ENCODE results near the gene TMEM8B.
"Not testable (repeated sequence)": the region's sequence is repeated elsewhere in the genome, so short reads cannot be mapped to it uniquely, and the experiment has no call there.

TMEM8B gene

DNA sequence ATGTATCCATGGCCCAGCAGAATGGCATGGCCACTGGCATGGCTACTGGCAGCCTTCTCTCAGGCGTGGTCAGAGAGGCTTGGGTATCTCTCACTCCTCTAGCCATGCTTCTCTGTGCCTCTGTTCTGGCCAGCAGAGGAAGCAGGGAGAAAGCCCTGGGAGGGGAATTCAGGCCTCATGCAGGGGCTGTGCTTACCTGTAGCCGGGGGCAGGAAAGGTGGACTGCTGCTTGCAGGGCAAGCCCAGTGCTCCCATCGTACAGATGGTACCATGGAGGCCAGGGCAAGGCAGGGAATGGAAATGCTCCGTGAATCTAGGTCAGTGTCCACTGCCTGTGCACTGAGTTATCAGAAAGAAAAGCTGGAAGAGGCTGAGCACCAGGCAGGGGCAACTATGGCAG lies 38.5 kb downstream of the TMEM8B start:
- in situ Hi-C loops (cut with HindIII; ENCODE audit: low pct_unique_long_range_greater_than_20kb, low sequenced_read_pairs) = no loop called here

GRCh38 chr9:35868933-35869332 lies 39.9 kb downstream of the TMEM8B start:
- DNase-seq (ENCODE audit: low read depth in 1 of 2, low spot score in 1 of 2) = no peak
- in situ Hi-C loops (cut with HindIII; ENCODE audit: low pct_unique_long_range_greater_than_20kb, low sequenced_read_pairs) = no loop called here
- no peak for TF ChIP-seq JUND (IDR thresholded peaks at IDR 0.05; ENCODE audit: low read depth)

More for the DNA sequence above, 38.5 kb downstream of the TMEM8B start:
- no peak for DNase-seq (ENCODE audit: low read depth in 1 of 2, low spot score in 1 of 2)
- TF ChIP-seq JUND (IDR thresholded peaks at IDR 0.05; ENCODE audit: low read depth) = no peak

DNA sequence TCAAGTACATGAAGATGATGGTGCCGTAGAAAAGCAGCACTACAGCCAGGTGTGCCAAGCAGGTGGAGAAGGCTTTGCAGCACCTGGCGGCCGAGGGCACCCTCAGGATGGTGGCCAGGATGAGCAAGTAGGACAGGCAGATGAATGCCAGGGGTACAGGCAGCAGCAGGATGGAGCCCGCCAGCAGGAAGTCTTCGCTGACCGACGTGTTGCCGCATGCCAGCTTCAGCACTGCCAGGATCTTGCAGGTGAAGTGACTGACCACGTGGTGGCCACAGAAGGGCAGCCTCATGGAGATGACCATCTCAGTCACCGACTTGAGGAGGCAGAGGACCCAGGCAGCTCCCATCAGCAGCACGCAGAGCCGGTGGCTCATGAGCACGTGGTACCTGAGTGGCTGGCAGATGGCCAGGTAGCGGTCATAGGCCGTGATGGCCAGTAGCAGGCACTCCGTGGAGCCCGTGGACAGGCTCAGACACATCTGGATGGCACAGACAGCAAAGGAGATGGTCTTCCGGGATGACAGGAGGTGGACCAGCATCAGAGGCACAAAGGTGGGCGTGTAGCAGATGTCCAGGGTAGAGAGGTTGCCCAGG lies 40.7 kb downstream of the TMEM8B start:
- TF ChIP-seq JUND (IDR thresholded peaks at IDR 0.05; ENCODE audit: low read depth) = no peak
- no peak for DNase-seq (ENCODE audit: low read depth in 1 of 2, low spot score in 1 of 2)
- in situ Hi-C loops (cut with HindIII; ENCODE audit: low pct_unique_long_range_greater_than_20kb, low sequenced_read_pairs) = no loop called here

GRCh38 chr9:35870351-35870923 lies 41.4 kb downstream of the TMEM8B start, which contains the start of gene OR13J1:
Gene OR13J1 (minus strand): TSS chr9:35870401. CDS start chr9:35870401, 0 bp downstream.
- DNase-seq (ENCODE audit: low read depth in 1 of 2, low spot score in 1 of 2) = no peak
- TF ChIP-seq JUND (IDR thresholded peaks at IDR 0.05; ENCODE audit: low read depth) = no peak
- in situ Hi-C loops (cut with HindIII; ENCODE audit: low pct_unique_long_range_greater_than_20kb, low sequenced_read_pairs) = no loop called here

DNA sequence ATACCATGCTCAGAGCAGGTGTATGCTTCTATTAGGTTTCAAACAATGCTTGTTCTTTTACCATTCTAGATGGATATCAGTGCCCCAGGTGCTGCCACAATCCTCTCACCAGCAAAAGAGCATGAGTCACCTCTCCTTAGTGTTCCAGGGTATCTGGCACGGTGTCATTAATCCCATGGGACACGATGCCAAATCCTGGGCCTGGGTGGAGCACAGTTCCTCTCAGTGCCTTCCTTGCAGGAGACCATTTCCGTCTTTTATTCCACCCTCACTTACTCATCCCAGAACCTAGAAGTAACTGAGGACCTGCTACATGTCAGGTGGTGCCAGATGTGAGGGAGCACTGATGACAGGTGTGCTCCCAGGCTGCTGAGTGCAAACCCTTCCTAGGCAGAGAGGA lies 42.5 kb downstream of the TMEM8B start:
- no peak for TF ChIP-seq JUND (IDR thresholded peaks at IDR 0.05; ENCODE audit: low read depth)
- in situ Hi-C loops (cut with HindIII; ENCODE audit: low pct_unique_long_range_greater_than_20kb, low sequenced_read_pairs) = no loop called here
- DNase-seq (ENCODE audit: low read depth in 1 of 2, low spot score in 1 of 2) = peak in 1 of 2 experiments; percentile 30

DNA sequence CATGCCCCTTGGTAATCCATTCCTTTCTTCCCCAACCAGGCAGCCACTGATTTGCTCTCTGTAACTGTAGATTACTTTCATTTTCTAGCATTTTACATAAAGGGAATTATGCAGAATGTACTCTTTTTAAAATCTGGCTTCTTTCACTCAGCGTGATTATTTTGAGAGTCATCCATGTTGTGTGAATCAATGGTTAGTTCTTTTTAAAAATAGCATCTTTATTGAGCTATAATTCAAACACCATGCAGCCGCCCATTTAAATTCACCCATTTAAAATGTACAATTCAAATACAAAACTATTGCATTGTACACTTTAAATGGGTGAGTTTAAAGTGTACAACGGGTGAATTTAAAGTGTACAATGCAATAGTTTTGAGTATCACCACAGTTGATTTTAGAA lies 43.5 kb downstream of the TMEM8B start:
- in situ Hi-C loops (cut with HindIII; ENCODE audit: low pct_unique_long_range_greater_than_20kb, low sequenced_read_pairs) = no loop called here
- no peak for DNase-seq (ENCODE audit: low read depth in 1 of 2, low spot score in 1 of 2)
- TF ChIP-seq JUND (IDR thresholded peaks at IDR 0.05; ENCODE audit: low read depth) = no peak

- DNase-seq (ENCODE audit: low read depth in 1 of 2, low spot score in 1 of 2) = peak; percentile 23 to 71
- no peak for TF ChIP-seq JUND (IDR thresholded peaks at IDR 0.05; ENCODE audit: low read depth)
- in situ Hi-C loops (cut with HindIII; ENCODE audit: low pct_unique_long_range_greater_than_20kb, low sequenced_read_pairs) = no loop called here
Measured at GRCh38 chr9:35882263-35882848, 53.3 kb downstream of the TMEM8B start.

- DNase-seq (ENCODE audit: low read depth in 1 of 2, low spot score in 1 of 2) = no peak
- TF ChIP-seq JUND (IDR thresholded peaks at IDR 0.05; ENCODE audit: low read depth) = no peak
- in situ Hi-C loops (cut with HindIII; ENCODE audit: low pct_unique_long_range_greater_than_20kb, low sequenced_read_pairs) = no loop called here
Measured at GRCh38 chr9:35882996-35883395, 54.0 kb downstream of the TMEM8B start.

- DNase-seq (ENCODE audit: low read depth in 1 of 2, low spot score in 1 of 2); in situ Hi-C loops (cut with HindIII; ENCODE audit: low pct_unique_long_range_greater_than_20kb, low sequenced_read_pairs): not testable (repeated sequence)
Measured at GRCh38 chr9:35884908-35885307, 55.9 kb downstream of the TMEM8B start.

DNA sequence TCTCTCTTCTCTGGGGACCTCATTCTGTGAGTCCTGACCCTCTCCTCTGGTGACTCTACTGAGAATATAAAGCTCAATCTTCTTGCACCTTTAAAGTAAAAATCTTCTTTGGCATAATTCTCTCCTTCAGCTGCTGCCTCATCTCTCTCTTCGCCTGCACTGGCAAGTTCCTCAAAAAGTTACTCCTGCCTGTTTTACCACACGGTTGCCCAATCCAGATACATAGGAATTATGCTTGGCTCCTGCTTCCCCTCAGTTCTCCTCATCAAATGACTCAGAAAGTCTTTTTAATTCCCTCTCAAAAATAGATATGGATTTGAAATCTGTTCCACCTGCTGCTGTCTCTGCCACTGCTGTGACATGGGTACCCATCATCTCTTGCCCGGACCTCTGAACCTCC lies 62.6 kb downstream of the TMEM8B start:
- in situ Hi-C loops (cut with HindIII; ENCODE audit: low pct_unique_long_range_greater_than_20kb, low sequenced_read_pairs) = no loop called here
- TF ChIP-seq JUND (IDR thresholded peaks at IDR 0.05; ENCODE audit: low read depth) = no peak
- DNase-seq (ENCODE audit: low read depth in 1 of 2, low spot score in 1 of 2) = no peak

GRCh38 chr9:35892051-35892450 lies 63.0 kb downstream of the TMEM8B start:
- in situ Hi-C loops (cut with HindIII; ENCODE audit: low pct_unique_long_range_greater_than_20kb, low sequenced_read_pairs) = no loop called here

DNA sequence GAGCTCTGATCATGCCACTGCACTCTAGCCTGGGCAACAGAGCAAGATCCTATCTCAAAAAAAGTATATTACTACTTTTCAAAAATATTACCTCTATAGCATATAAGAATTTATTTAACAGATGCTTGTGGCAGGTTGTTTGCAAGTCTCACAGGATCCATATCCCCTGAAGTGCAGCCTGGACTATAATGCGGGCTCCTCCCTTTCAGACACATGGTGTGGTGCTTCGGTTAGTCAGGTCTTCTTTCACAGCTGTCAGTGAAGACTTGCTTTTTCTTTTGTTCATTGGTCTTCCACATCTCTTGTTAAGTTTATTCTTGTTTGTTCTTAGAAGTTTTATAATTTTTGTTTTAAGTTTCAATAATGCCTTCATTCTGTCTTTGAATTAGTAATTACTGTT lies 67.5 kb downstream of the TMEM8B start:
- in situ Hi-C loops (cut with HindIII; ENCODE audit: low pct_unique_long_range_greater_than_20kb, low sequenced_read_pairs) = no loop called here
- DNase-seq (ENCODE audit: low read depth in 1 of 2, low spot score in 1 of 2) = no peak
- TF ChIP-seq JUND (IDR thresholded peaks at IDR 0.05; ENCODE audit: low read depth) = no peak

More at GRCh38 chr9:35892051-35892450, 63.0 kb downstream of the TMEM8B start:
- TF ChIP-seq JUND (IDR thresholded peaks at IDR 0.05; ENCODE audit: low read depth) = no peak
- DNase-seq (ENCODE audit: low read depth in 1 of 2, low spot score in 1 of 2) = no peak

- DNase-seq (ENCODE audit: low read depth in 1 of 2, low spot score in 1 of 2); in situ Hi-C loops (cut with HindIII; ENCODE audit: low pct_unique_long_range_greater_than_20kb, low sequenced_read_pairs): not testable (repeated sequence)
Measured at GRCh38 chr9:35897376-35898099, 68.5 kb downstream of the TMEM8B start.
